UCSD-AML1 (cell line): ENCODE results near the gene EFCC1.

Experiments used
- DNase-seq: peaks from one replicate; lab custom pipeline; 2025; ENCODE audit not compliant: unreplicated experiment; lab: John Stamatoyannopoulos, UW

Gene EFCC1

GRCh38 chr3:129031476-129032215 is 30.5 kb downstream of the EFCC1 start:
- DNase-seq = no peak

- no peak for DNase-seq
Observed at GRCh38 chr3:129032716-129033115, 31.6 kb downstream of the EFCC1 start.

- no peak for DNase-seq
Observed at GRCh38 chr3:129033151-129033550, 32.0 kb downstream of the EFCC1 start.

- DNase-seq = no peak
Observed at GRCh38 chr3:129033633-129034321, 32.7 kb downstream of the EFCC1 start.

- DNase-seq = peak; percentile 46
Observed at GRCh38 chr3:129034642-129035041, 33.5 kb downstream of the EFCC1 start.

GRCh38 chr3:129035360-129036221 is 34.5 kb downstream of the EFCC1 start:
- peak; percentile 70 for DNase-seq

- no peak for DNase-seq
Observed at GRCh38 chr3:129036222-129037092, 35.4 kb downstream of the EFCC1 start.

GRCh38 chr3:129037093-129037419 is 36.0 kb downstream of the EFCC1 start:
- DNase-seq = no peak

GRCh38 chr3:129038121-129038855 is 37.2 kb downstream of the EFCC1 start:
- no peak for DNase-seq

- DNase-seq = no peak
Observed at GRCh38 chr3:129039271-129040038, 38.4 kb downstream of the EFCC1 start.

- DNase-seq = no peak
Observed at GRCh38 chr3:129040039-129040336, 38.9 kb downstream of the EFCC1 start.

- no peak for DNase-seq
Observed at GRCh38 chr3:129040579-129041300, 39.6 kb downstream of the EFCC1 start.

- DNase-seq = no peak
Observed at GRCh38 chr3:129045675-129046036, 44.6 kb downstream of the EFCC1 start.

GRCh38 chr3:129046037-129046731 is 45.1 kb downstream of the EFCC1 start:
- DNase-seq = no peak

GRCh38 chr3:129046732-129047552 is 45.8 kb downstream of the EFCC1 start:
- DNase-seq = no peak

- no peak for DNase-seq
Observed at GRCh38 chr3:129047553-129047839, 46.4 kb downstream of the EFCC1 start.

GRCh38 chr3:129050556-129051295 is 49.6 kb downstream of the EFCC1 start:
- no peak for DNase-seq
